SK-N-SH treated with all-trans-retinoic acid at 6 μM for 48 hours (cell line): Measurements from ENCODE around the gene HECTD3.

ENCODE experiments used
- ARNTL ChIP-seq: fragments of 450-650 bp; formaldehyde crosslinking; IDR thresholded peaks from 2 replicates; pipeline ENCODE4 v1.5.0; 2020; ENCODE audit warnings: low read depth, mild to moderate bottlenecking, moderate library complexity, borderline replicate concordance
- BACH2 ChIP-seq: fragments of 250-450 bp; sonication (Bioruptor Pico); IDR thresholded peaks from 2 replicates; pipeline ENCODE4 v1.9.0; 2021; ENCODE audit warnings: mild to moderate bottlenecking, borderline replicate concordance
- ESRRG ChIP-seq: fragments of 250-450 bp; sonication (Bioruptor Pico); IDR thresholded peaks from 2 replicates; pipeline ENCODE4 v1.6.1; 2021; ENCODE audit warnings: mild to moderate bottlenecking
- RARB ChIP-seq: fragments of 250-450 bp; sonication (Bioruptor Pico); IDR thresholded peaks from 2 replicates; pipeline ENCODE4 v1.8.0; 2021; ENCODE audit warnings: mild to moderate bottlenecking, moderate library complexity
- TCF4 ChIP-seq: fragments of 250-450 bp; sonication (Bioruptor Pico); IDR thresholded peaks from 2 replicates; pipeline ENCODE4 v1.8.0; 2021; ENCODE audit warnings: mild to moderate bottlenecking, moderate library complexity, borderline replicate concordance
- ZFP30 ChIP-seq: fragments of 450-650 bp; formaldehyde crosslinking; IDR thresholded peaks from 2 replicates; pipeline ENCODE4 v1.5.0; 2022; ENCODE audit warnings: mild to moderate bottlenecking, moderate library complexity
- ZNF565 ChIP-seq: fragments of 450-650 bp; formaldehyde crosslinking; conservative IDR thresholded peaks from 2 replicates; pipeline ENCODE4 v1.5.0; 2020; ENCODE audit warnings: low read depth, mild to moderate bottlenecking, moderate library complexity
- TF ChIP-seq, protein P1 (sequence below): fragments of 250-450 bp; sonication (Bioruptor Pico); IDR thresholded peaks from 2 replicates; pipeline ENCODE4 v1.5.0; 2020; ENCODE audit warnings: mild to moderate bottlenecking, moderate library complexity
- TF ChIP-seq, protein P2 (sequence below): fragments of 250-450 bp; sonication (Bioruptor Pico); IDR thresholded peaks from 2 replicates; pipeline ENCODE4 v1.8.0; 2021; ENCODE audit warnings: low read depth, mild to moderate bottlenecking, moderate library complexity, borderline replicate concordance
- TF ChIP-seq, protein P3 (sequence below): fragments of 250-450 bp; sonication (Bioruptor Pico); IDR thresholded peaks from 2 replicates; pipeline ENCODE4 v1.8.0; 2020; ENCODE audit warnings: mild to moderate bottlenecking, moderate library complexity, borderline replicate concordance

DNA sequence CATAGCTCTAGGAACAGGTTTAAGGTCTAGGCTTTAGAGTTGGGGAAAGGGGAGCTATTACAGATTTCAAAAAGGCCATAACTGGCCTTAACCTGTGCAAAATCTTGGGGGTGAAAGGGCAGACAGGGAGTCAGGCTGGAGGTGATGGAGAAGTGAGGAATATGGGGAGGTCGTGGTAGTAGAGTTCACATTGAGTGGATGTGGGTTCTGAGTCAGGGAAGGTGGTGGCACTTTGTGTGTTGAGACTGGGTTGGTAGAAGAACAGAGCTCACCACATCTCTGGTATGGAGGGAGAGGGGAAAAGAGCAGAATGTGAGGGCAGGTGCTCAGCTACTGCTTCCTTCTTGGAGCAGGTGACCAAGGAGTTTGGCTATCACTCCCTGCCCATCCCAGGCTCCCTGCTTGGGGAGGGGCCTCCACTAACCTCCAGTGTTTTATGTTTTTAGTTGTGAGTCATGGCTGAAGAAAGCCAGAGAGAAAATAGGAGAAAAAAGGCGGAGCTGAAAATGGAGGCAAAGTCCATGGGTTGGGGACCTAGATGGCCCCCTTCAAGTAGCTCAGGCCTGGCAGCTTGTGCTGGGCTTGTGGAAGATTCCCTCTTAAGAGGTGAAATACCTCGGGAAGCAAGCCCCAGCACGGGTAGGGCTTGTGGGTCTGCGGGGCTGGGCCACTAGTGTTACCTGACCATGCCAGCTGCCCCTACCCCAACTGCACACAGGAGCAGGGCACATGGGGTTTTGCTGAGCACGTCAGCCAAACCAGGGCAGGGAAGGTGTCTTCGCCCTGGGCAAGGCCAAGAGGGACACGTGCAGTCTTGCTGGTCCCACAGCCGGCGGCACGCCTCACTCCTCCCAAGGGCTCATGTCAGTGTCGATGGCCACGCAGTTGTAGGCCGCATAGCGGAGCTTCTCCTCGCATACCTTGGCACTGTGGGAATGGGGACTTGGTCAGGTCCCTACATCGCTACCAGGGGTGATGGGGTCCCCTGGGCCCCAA, 8.2 kb downstream of the HECTD3 start:
- TF ChIP-seq, protein P1, sequence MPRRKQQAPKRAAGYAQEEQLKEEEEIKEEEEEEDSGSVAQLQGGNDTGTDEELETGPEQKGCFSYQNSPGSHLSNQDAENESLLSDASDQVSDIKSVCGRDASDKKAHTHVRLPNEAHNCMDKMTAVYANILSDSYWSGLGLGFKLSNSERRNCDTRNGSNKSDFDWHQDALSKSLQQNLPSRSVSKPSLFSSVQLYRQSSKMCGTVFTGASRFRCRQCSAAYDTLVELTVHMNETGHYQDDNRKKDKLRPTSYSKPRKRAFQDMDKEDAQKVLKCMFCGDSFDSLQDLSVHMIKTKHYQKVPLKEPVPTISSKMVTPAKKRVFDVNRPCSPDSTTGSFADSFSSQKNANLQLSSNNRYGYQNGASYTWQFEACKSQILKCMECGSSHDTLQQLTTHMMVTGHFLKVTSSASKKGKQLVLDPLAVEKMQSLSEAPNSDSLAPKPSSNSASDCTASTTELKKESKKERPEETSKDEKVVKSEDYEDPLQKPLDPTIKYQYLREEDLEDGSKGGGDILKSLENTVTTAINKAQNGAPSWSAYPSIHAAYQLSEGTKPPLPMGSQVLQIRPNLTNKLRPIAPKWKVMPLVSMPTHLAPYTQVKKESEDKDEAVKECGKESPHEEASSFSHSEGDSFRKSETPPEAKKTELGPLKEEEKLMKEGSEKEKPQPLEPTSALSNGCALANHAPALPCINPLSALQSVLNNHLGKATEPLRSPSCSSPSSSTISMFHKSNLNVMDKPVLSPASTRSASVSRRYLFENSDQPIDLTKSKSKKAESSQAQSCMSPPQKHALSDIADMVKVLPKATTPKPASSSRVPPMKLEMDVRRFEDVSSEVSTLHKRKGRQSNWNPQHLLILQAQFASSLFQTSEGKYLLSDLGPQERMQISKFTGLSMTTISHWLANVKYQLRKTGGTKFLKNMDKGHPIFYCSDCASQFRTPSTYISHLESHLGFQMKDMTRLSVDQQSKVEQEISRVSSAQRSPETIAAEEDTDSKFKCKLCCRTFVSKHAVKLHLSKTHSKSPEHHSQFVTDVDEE (CRISPR knock-in tag) = no peak
- TF ChIP-seq ARNTL (CRISPR knock-in tag) (no peak), ZFP30 (CRISPR knock-in tag) (no peak), RARB (CRISPR knock-in tag) (no peak), TCF4 (CRISPR knock-in tag) (no peak), ZNF565 (CRISPR knock-in tag) (no peak), BACH2 (CRISPR knock-in tag) (no peak), ESRRG (CRISPR knock-in tag) (no peak)
- TF ChIP-seq, protein P2, sequence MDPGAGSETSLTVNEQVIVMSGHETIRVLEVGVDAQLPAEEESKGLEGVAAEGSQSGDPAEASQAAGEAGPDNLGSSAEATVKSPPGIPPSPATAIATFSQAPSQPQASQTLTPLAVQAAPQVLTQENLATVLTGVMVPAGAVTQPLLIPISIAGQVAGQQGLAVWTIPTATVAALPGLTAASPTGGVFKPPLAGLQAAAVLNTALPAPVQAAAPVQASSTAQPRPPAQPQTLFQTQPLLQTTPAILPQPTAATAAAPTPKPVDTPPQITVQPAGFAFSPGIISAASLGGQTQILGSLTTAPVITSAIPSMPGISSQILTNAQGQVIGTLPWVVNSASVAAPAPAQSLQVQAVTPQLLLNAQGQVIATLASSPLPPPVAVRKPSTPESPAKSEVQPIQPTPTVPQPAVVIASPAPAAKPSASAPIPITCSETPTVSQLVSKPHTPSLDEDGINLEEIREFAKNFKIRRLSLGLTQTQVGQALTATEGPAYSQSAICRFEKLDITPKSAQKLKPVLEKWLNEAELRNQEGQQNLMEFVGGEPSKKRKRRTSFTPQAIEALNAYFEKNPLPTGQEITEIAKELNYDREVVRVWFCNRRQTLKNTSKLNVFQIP (CRISPR knock-in tag) = no peak
- TF ChIP-seq, protein P3, sequence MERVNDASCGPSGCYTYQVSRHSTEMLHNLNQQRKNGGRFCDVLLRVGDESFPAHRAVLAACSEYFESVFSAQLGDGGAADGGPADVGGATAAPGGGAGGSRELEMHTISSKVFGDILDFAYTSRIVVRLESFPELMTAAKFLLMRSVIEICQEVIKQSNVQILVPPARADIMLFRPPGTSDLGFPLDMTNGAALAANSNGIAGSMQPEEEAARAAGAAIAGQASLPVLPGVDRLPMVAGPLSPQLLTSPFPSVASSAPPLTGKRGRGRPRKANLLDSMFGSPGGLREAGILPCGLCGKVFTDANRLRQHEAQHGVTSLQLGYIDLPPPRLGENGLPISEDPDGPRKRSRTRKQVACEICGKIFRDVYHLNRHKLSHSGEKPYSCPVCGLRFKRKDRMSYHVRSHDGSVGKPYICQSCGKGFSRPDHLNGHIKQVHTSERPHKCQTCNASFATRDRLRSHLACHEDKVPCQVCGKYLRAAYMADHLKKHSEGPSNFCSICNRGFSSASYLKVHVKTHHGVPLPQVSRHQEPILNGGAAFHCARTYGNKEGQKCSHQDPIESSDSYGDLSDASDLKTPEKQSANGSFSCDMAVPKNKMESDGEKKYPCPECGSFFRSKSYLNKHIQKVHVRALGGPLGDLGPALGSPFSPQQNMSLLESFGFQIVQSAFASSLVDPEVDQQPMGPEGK (CRISPR knock-in tag) = no peak
